VCaP (cell line): ENCODE measurements around the gene ANKRD33B.
A peak's percentile ranks its signal among the peaks of the same experiment; 100 is the strongest.

Source experiments
- H3K27ac ChIP-seq: fragments of 450-650 bp; 2 replicates; pipeline ENCODE4 v1.5.1; 2017
- CTCF ChIP-seq: fragments of 450-650 bp; conservative IDR thresholded peaks from 2 replicates; pipeline ENCODE4 v1.5.1; 2017; ENCODE audit warnings: mild to moderate bottlenecking, moderate library complexity

Gene ANKRD33B

GRCh38 chr5:10563945-10564837 lies at the start of gene ANKRD33B:
Gene ANKRD33B, plus strand, starts transcription at chr5:10564070. Its CDS starts 398 bp downstream, at chr5:10564468.
- no peak for TF ChIP-seq CTCF
- peak within 1 kb of the TSS; percentile 70; the same call in 1 of the 2 replicates for H3K27ac ChIP-seq

DNA sequence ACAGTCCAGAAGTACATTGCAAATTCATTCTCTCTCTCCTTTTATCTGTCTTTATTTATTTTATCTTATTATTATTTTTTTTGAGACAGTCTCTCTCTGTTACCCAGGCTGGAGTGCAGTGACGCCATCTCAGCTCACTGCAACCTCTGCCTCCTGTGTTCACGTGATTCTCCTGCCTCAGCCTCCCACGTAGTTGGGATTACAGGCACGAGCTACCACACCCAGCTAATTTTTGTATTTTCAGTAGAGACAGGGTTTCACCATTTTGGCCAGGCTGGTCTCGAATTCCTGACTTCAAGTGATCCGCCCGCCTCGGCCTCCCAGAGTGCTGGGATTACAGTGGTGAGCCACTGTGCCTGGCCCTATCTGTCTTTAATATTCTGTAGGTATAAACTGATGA lies 49.3 kb upstream of the ANKRD33B start:
- H3K27ac ChIP-seq = peak overlapping the region; percentile 7; the same call in 1 of the 2 replicates

DNA sequence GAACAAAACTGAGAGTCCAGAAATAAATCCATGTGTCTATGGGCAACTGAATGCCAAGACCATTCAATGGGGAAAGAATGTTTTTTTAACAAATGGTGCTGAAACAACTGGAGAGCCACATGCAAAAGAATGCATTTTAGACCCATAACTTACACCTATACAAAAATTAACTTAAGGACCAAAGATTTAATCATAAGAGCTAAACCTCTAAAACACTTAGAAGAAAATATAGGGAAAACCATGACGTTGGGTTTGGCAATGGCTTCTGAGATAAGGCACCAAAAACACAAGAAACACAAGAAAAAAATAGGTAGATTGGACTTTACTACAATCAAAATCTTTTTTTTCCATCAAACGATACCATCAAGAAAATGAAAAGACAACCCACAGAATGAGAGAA lies 48.4 kb upstream of the ANKRD33B start:
- no peak for TF ChIP-seq CTCF
- H3K27ac ChIP-seq = no peak overlapping the region

DNA sequence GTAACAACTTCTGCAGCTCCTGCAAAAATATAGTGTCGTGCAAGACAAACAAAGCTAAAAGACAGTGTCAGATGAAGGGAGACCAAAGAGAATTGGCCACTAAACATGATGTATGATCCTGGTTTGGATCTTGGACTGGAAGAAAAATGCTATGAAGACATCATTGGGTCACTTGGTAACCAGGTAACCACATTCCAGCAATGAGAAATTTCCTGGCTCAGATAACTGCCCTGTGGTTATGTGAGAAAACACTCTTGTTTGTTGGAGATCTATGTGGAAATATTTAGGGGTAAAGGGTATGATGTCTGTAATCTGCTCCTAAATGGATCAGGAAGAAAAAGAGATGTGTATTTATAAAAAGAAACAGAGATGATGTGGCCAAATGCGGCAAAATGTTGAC lies 45.5 kb upstream of the ANKRD33B start:
- H3K27ac ChIP-seq = no peak overlapping the region
- TF ChIP-seq CTCF = no peak

- no peak for TF ChIP-seq CTCF
- H3K27ac ChIP-seq = no peak overlapping the region
These were observed 44.1 kb upstream of the ANKRD33B start for GRCh38 chr5:10519729-10520128.

GRCh38 chr5:10520706-10521105 lies 43.2 kb upstream of the ANKRD33B start:
- H3K27ac ChIP-seq = no peak overlapping the region
- no peak for TF ChIP-seq CTCF

GRCh38 chr5:10521466-10522223 lies 42.2 kb upstream of the ANKRD33B start:
- TF ChIP-seq CTCF = peak; percentile 24; the same call in 1 of the 2 replicates

More at GRCh38 chr5:10521466-10522223, 42.2 kb upstream of the ANKRD33B start:
- H3K27ac ChIP-seq = no peak overlapping the region
